Naive thymus-derived CD4-positive, alpha-beta T cell (primary cell): ENCODE measurements around the gene SLC31A2. TPM values are rescaled to one million over a fixed set of nuclear protein-coding genes. Genes with fewer than 3 reads are reported as not detected.
"Not testable (repeated sequence)": the region's sequence is repeated elsewhere in the genome, so short reads cannot be mapped to it uniquely, and the experiment has no call there.

Experiments
- ATAC-seq: fragments of 150-1000 bp; cut with Tn5 transposase; 2 replicates; pipeline ENCODE4 v1.10.0; 2021; ENCODE audit warnings: mild to moderate bottlenecking, moderate library complexity
- CTCF ChIA-PET: fragments of 350-600 bp; sonication (Branson Sonifier 250); formaldehyde crosslinking; loops from one replicate; lab custom pipeline; 2021; ENCODE audit warnings: antibody characterized with exemption; lab: Charles Lee
- POLR2A ChIA-PET: fragments of 350-600 bp; sonication (Branson Sonifier 250); formaldehyde crosslinking; loops from one replicate; lab custom pipeline; 2021; ENCODE audit warnings: antibody characterized with exemption, inconsistent platforms; lab: Charles Lee
- DNase-seq, 9 donors: peaks; one replicate each; pipeline versions ENCODE4 v3.0.0 to v3.0.0-alpha.2; 2020 to 2022; ENCODE audit warnings: mixed read lengths in 1 of 9
- H3K27ac ChIP-seq: one replicate; pipeline ENCODE4 v1.7.0; 2013; ENCODE audit warnings: mild to moderate bottlenecking, low read depth, low read length, moderate library complexity
- H3K27me3 ChIP-seq, 2 donors: one replicate each; pipeline ENCODE4 v1.7.0; 2013; ENCODE audit warnings: low read length in 2 of 2, mild to moderate bottlenecking in 2 of 2, moderate library complexity in 2 of 2; ENCODE audit not compliant: control insufficient read depth in 2 of 2, insufficient read depth in 2 of 2
- H3K36me3 ChIP-seq, 3 experiments: 1 replicate in 2 of 3; 2 replicates in 1 of 3; pipeline ENCODE4 v1.7.0; 2013; ENCODE audit warnings: low read length in 3 of 3, mild to moderate bottlenecking in 3 of 3, moderate library complexity in 1 of 3; ENCODE audit not compliant: insufficient read depth in 3 of 3, control insufficient read depth in 2 of 3
- H3K4me1 ChIP-seq, 2 donors: one replicate each; pipeline ENCODE4 v1.7.0; 2013; ENCODE audit warnings: low read length in 2 of 2, mild to moderate bottlenecking in 2 of 2, moderate library complexity in 1 of 2; ENCODE audit not compliant: control insufficient read depth in 2 of 2, insufficient read depth in 2 of 2
- H3K4me3 ChIP-seq: 2 replicates; pipeline ENCODE4 v1.7.0; 2013; ENCODE audit warnings: mild to moderate bottlenecking, low read length
- H3K9me3 ChIP-seq, 3 experiments: 1 replicate in 2 of 3; 2 replicates in 1 of 3; pipeline ENCODE4 v1.7.0; 2013; ENCODE audit warnings: low read length in 3 of 3; ENCODE audit not compliant: control insufficient read depth in 2 of 3
- H3K27ac Mint-ChIP-seq, 9 donors: one replicate each; pipeline ENCODE4 v1.8.0; 2020 to 2022; ENCODE audit warnings: mixed read lengths in 9 of 9, mild to moderate bottlenecking in 8 of 9, moderate library complexity in 5 of 9, inconsistent platforms in 2 of 9
- H3K27me3 Mint-ChIP-seq, 5 donors: one replicate each; pipeline ENCODE4 v1.8.0; 2021 to 2022; ENCODE audit warnings: mixed read lengths in 5 of 5, mild to moderate bottlenecking in 1 of 5
- H3K36me3 Mint-ChIP-seq, 5 donors: one replicate each; pipeline ENCODE4 v1.8.0; 2020 to 2022; ENCODE audit warnings: mixed read lengths in 5 of 5, mild to moderate bottlenecking in 3 of 5, inconsistent platforms in 1 of 5
- H3K4me1 Mint-ChIP-seq, 7 donors: one replicate each; pipeline ENCODE4 v1.8.0; 2020 to 2022; ENCODE audit warnings: mixed read lengths in 7 of 7, mild to moderate bottlenecking in 3 of 7, inconsistent platforms in 1 of 7
- H3K4me3 Mint-ChIP-seq, 10 donors: one replicate each; pipeline ENCODE4 v1.8.0; 2020 to 2022; ENCODE audit warnings: mild to moderate bottlenecking in 10 of 10, mixed read lengths in 10 of 10, moderate library complexity in 6 of 10, inconsistent platforms in 2 of 10
- H3K9me3 Mint-ChIP-seq, 11 donors: one replicate each; pipeline ENCODE4 v1.8.0; 2020 to 2022; ENCODE audit warnings: mixed read lengths in 11 of 11, mild to moderate bottlenecking in 4 of 11, inconsistent platforms in 1 of 11, moderate library complexity in 1 of 11
- intact Hi-C, 2 donors: fragments of 100-400 bp; cut with micrococcal nuclease; formaldehyde crosslinking; loops; one replicate each; pipeline ENCODE4 v1.15.1; 2023
- polyA plus RNA-seq, 2 donors: library from polyadenylated mRNA; unstranded; fragments of 300-500 nt; fragmentation: Illumina TruSeq; gene quantifications; one replicate each; pipeline ENCODE4 v1.2.3, GENCODE V29; 2021
- total RNA-seq, 6 experiments: library from RNA in 5 of 6; stranded (reverse) in 5 of 6; gene quantifications; 1 replicate in 5 of 6; 2 replicates in 1 of 6; pipeline ENCODE4 v1.2.3 and lab custom pipeline; 2021 to 2026

The SLC31A2 gene, protein sequence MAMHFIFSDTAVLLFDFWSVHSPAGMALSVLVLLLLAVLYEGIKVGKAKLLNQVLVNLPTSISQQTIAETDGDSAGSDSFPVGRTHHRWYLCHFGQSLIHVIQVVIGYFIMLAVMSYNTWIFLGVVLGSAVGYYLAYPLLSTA
- total RNA-seq (10 to 100 TPM in 1 of 5 experiments, 1 to 10 TPM in 4; 5.3 to 39.2 (median 5.4) TPM), polyA plus RNA-seq (1 to 10 TPM; 2.7 to 4.9 TPM), total RNA-seq (lab: John Stamatoyannopoulos, UW) (7.3 reads per million, percentile 30 among the genes with 10 or more reads in this experiment)

DNA sequence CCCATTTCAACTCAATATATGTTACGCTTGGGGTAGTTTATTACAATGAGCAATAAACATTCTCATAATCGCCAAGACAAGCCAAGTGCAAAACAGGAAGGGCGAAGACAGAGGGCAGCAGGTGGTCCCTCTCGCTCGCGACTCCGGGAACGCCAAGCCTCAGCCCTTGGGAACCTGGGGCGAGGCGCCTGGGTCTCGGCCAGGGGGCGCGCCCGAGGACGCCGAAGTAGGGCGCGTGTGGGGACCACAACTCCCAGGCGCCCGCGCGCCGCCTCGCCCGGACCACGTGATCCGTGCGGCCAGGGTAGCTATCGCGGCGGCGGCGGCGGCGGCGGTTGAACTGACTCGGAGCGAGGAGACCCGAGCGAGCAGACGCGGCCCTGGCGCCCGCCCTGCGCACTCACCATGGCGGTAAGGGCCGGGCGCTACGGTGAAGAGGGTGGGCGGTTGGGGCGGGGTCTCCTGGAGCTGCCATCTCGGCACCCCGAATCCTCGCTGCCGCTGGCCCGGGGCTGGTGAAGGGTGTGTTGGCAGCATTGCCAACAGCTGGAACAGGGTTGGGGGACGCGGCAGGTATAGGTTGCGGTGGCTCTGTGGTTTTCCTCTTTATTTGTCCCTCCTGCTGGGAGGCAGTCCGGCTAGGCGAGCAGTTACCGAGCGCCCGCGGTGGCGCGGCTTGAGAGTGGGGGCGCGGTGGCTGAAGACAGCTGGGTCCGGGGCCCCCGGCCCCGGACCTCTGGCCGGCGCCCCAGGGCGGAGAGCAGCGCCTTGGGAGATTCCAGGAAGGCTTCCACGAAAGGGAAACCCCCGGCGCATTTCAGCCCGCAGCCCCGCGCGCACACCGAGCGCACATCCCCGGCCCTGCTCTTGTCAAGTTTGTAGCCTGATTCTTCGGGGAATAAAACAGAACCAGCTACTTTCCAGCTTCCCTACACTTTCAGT, at the start of gene SLC31A2:
SLC31A2 (plus strand) TSS at position 338 of the 942 bp plus-strand sequence; CDS start at position 406, 68 bp downstream.
- Mint-ChIP-seq H3K4me3 (peak within 1 kb of the TSS; percentile 58 to 88 (median 84)), H3K27ac (peak within 1 kb of the TSS; percentile 38 to 76 (median 68)), H3K9me3 (no peaks in the 10 kb centered on the region), H3K36me3 (peaks cover 0 to 5% (median 0%) of the 10 kb centered on the region in 5 donors), H3K4me1 (peaks cover 16 to 42% (median 36%) of the 10 kb centered on the region in 7 donors), H3K27me3 (peaks cover 1 to 6% (median 4%) of the 10 kb centered on the region in 5 donors)
- no peaks in the 10 kb centered on the region for H3K9me3 ChIP-seq
- ChIA-PET POLR2A (interaction anchor here (0.9 to 1.6 kb wide), 2 partner anchors 71 to 817 kb away, joined by 3 to 4 read pairs; partner anchors contain the start of genes PTBP3 and SLC31A1), CTCF (interaction anchor here (1.2 kb wide), 1 partner anchor 71 kb away, joined by 4 read pairs; no protein-coding TSS in a partner anchor)
- DNase-seq (peak; percentile 73 to 93 (median 80)), ATAC-seq (peak; percentile 92)
- H3K4me3 ChIP-seq = peak within 1 kb of the TSS; percentile 78
- intact Hi-C loops = loop anchor here (1.0 to 10.0 kb wide), 12 partner anchors 70 to 1669 kb away; partner anchors contain the start of genes C9orf43 (in 2 of the 2), CDC26 (in 2 of the 2), FKBP15 (in 2 of the 2) and POLE3 (in 2 of the 2)
- peaks cover 0 to 4% (median 0%) of the 10 kb centered on the region in 3 experiments for H3K36me3 ChIP-seq
- H3K27ac ChIP-seq = peak within 1 kb of the TSS; percentile 73
- peaks cover 10 to 15% of the 10 kb centered on the region in 2 donors for H3K4me1 ChIP-seq
- H3K27me3 ChIP-seq = no peaks in the 10 kb centered on the region

DNA sequence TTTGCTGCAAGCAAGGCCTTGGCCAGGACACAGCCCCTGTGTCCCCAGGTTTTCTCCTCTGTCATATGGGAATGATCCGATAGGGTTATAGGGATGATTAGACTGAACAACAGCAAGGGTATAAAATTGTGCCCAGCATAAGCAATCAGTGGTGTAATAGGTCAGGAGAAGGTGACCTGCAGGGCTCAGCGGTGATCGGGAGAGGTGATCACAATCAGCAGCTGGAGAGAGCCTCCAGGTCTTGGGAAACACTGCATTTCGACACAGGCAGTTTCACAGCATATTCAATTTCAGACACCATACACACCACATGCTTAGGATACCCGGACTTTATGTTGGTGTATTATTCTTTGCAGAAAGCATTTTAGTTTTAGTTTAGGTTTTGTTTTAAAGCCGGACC, 45.5 kb upstream of the SLC31A2 start:
- H3K27ac ChIP-seq, H3K4me3 Mint-ChIP-seq, CTCF ChIA-PET, H3K27ac Mint-ChIP-seq, intact Hi-C loops, H3K4me3 ChIP-seq, H3K9me3 ChIP-seq, ATAC-seq, POLR2A ChIA-PET, H3K27me3 Mint-ChIP-seq, H3K27me3 ChIP-seq, H3K4me1 ChIP-seq, DNase-seq, H3K36me3 ChIP-seq, H3K4me1 Mint-ChIP-seq, H3K36me3 Mint-ChIP-seq, H3K9me3 Mint-ChIP-seq: not testable (repeated sequence)

DNA sequence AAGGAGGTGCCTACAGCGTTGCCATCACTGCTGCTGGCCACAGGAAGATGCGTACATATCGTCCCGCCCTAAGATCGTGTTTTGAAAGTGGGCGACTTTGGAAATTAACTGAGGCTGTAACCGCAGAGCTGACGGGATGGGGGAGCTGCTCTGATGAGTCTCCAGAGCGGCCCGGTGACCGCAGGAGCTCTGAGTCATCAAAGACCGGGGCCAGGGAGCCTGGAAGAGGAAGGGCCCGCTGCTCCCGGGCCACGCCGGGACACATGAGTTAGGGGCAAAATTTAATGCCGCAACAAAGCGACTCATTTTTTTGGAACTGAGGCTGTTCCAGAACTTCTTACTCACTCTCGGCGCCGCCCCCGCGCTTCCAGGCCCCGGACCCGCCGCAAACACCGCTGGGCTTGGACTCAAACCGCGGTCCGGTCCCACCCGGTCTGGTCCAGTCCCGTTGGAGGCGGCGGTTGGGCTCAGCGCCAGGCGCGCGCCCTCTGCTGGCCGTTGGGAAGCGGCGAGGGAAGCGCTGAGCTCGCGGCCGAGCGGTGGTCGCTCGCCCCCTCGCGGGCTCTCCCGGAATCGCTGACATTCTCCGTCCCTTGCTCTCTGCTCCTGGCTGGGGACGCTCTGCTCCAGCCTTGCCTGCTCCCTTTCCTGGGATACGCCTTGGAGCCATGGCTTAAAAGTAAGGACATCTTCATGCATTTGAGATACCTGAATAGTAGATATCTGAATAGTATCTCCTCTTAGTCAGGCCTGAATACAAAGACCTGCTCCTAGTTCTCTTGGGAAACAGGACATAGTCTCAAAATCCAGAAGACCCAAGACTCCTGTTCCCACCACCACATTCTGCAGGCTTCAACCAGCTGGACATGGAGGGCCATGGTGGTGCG, 39.5 kb upstream of the SLC31A2 start:
- H3K36me3 Mint-ChIP-seq, H3K4me3 Mint-ChIP-seq, H3K4me3 ChIP-seq, H3K36me3 ChIP-seq, H3K27ac Mint-ChIP-seq, H3K4me1 Mint-ChIP-seq, H3K9me3 Mint-ChIP-seq, intact Hi-C loops, POLR2A ChIA-PET, H3K9me3 ChIP-seq, H3K4me1 ChIP-seq, H3K27ac ChIP-seq, H3K27me3 ChIP-seq, H3K27me3 Mint-ChIP-seq: not testable (repeated sequence)
- peak in 2 of 9 donors; percentile 9 to 20 for DNase-seq
- ATAC-seq = peak; percentile 81
- CTCF ChIA-PET = interaction anchor here (1.6 kb wide), 1 partner anchor 17 kb away, joined by 3 read pairs; no protein-coding TSS in a partner anchor

DNA sequence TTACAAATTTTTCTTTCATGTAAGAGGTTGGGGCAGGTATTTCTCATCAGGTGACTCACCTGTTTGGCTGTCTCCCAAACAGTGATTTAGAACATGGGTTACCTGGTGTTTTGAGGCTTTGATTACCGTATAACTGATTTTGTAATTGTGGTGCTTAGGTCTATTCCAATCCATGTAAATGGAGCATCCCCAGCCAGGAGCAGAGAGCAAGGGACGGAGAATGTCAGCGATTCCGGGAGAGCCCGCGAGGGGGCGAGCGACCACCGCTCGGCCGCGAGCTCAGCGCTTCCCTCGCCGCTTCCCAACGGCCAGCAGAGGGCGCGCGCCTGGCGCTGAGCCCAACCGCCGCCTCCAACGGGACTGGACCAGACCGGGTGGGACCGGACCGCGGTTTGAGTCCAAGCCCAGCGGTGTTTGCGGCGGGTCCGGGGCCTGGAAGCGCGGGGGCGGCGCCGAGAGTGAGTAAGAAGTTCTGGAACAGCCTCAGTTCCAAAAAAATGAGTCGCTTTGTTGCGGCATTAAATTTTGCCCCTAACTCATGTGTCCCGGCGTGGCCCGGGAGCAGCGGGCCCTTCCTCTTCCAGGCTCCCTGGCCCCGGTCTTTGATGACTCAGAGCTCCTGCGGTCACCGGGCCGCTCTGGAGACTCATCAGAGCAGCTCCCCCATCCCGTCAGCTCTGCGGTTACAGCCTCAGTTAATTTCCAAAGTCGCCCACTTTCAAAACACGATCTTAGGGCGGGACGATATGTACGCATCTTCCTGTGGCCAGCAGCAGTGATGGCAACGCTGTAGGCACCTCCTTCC, 37.9 kb upstream of the SLC31A2 start:
- H3K27me3 ChIP-seq, intact Hi-C loops, H3K36me3 Mint-ChIP-seq, H3K4me1 ChIP-seq, POLR2A ChIA-PET, H3K9me3 ChIP-seq, H3K4me3 ChIP-seq, H3K27ac ChIP-seq, H3K27me3 Mint-ChIP-seq, H3K9me3 Mint-ChIP-seq, H3K4me1 Mint-ChIP-seq, H3K36me3 ChIP-seq: not testable (repeated sequence)
- ATAC-seq = peak; percentile 82
- H3K27ac Mint-ChIP-seq = peak overlapping the region in 1 of 9 donors; percentile 81
- CTCF ChIA-PET = interaction anchor here (0.6 to 1.6 kb wide), 2 partner anchors 16 to 545 kb away, joined by 3 read pairs; no protein-coding TSS in a partner anchor
- peak overlapping the region in 2 of 10 donors; percentile 29 to 64 for H3K4me3 Mint-ChIP-seq
- peak in 2 of 9 donors; percentile 11 to 29 for DNase-seq

DNA sequence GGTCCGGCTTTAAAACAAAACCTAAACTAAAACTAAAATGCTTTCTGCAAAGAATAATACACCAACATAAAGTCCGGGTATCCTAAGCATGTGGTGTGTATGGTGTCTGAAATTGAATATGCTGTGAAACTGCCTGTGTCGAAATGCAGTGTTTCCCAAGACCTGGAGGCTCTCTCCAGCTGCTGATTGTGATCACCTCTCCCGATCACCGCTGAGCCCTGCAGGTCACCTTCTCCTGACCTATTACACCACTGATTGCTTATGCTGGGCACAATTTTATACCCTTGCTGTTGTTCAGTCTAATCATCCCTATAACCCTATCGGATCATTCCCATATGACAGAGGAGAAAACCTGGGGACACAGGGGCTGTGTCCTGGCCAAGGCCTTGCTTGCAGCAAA, 32.0 kb upstream of the SLC31A2 start:
- H3K9me3 Mint-ChIP-seq, H3K4me1 Mint-ChIP-seq, H3K4me1 ChIP-seq, H3K4me3 Mint-ChIP-seq, H3K36me3 ChIP-seq, H3K36me3 Mint-ChIP-seq, H3K27ac Mint-ChIP-seq, intact Hi-C loops, H3K27me3 Mint-ChIP-seq, CTCF ChIA-PET, ATAC-seq, DNase-seq, H3K4me3 ChIP-seq, POLR2A ChIA-PET, H3K27ac ChIP-seq, H3K9me3 ChIP-seq, H3K27me3 ChIP-seq: not testable (repeated sequence)
